Activated CD8-positive, alpha-beta memory T cell treated with anti-CD3 and anti-CD28 coated beads for 4 hours (primary cell): Measurements from ENCODE around the gene ZNF584.

Source experiments
- DNase-seq, 2 donors: peaks; one replicate each; pipeline ENCODE4 v3.0.0-alpha.2; 2020; ENCODE audit warnings: low read depth in 2 of 2

ZNF584 gene

DNA sequence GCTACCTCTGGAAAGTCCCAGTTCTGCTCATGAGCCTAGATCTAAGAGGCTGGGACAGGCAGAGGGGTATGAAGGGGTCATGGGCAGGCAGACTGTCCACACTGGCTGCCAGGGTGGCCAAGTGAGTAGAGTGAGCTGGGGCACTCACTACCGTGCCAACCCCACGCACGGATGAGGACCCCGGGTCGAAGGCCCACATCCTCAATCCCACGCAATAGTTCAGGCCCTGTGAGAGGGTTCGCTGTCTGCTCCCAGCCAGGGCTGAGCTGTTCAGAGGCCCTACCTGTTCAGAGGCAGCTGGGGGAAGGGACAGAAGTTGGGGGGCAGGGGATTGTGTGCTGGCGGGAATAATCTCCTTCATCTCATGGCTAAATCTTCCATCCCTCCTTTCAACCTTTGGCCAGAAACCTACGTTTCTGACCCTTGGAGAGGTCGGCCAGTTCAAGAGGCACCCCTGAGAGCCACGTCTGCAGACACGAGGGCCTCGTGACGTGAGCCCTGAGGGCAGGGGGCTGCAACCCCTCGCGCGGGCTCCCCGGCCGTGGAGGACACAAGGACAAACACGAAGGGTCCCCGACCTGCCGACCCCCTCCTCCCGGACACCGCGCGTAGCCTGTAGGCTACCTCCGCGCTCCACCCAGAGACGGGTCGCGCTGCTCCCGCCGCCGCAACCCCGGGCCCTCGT is 22.4 kb upstream of the ZNF584 start:
- DNase-seq = no peak

DNA sequence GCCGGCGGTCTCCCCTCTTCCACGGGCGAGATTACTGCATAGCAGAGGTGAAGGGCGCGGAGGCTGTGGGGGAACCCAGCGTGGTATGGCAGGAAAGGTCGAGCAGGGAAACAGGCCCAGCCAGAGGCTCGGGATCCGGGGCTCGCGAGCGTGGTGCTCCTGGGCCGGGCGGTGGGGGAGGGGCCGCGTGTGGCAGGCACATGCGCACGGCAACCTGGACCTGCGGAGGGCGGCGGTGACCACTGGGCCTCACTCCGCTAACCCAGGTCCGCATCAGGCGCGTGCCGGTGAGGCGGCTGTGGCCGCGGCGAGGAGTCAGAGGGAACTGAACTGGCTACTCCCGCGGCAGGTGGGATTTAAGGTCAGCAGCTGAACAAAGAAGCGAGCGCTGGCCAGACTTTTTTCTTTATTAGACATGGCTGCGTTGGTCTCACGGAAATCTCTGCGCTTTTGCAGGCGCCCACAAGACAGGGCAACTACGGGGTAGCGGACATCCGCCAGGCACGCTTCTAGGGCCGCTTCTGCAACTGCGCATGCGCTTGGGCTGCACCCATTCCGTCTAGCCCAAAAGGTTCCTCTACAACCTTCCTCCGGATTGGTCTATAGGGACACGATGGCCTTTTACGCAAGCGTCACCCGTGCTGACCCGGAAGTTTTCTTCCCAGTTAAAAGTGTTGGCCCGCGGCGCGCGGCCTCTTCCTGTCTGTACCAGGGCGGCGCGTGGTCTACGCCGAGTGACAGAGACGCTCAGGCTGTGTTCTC is 21.7 kb upstream of the ZNF584 start, which contains the start of gene RPS5:
Gene RPS5 (plus strand): TSS at position 694 of the 762 bp plus-strand sequence. CDS start 869 bp downstream, outside the sequence.
- DNase-seq = peak; percentile 92 to 95

GRCh38 chr19:58387338-58388174 is 20.9 kb upstream of the ZNF584 start:
- DNase-seq = no peak

GRCh38 chr19:58388175-58388526 is 20.3 kb upstream of the ZNF584 start:
- no peak for DNase-seq

DNA sequence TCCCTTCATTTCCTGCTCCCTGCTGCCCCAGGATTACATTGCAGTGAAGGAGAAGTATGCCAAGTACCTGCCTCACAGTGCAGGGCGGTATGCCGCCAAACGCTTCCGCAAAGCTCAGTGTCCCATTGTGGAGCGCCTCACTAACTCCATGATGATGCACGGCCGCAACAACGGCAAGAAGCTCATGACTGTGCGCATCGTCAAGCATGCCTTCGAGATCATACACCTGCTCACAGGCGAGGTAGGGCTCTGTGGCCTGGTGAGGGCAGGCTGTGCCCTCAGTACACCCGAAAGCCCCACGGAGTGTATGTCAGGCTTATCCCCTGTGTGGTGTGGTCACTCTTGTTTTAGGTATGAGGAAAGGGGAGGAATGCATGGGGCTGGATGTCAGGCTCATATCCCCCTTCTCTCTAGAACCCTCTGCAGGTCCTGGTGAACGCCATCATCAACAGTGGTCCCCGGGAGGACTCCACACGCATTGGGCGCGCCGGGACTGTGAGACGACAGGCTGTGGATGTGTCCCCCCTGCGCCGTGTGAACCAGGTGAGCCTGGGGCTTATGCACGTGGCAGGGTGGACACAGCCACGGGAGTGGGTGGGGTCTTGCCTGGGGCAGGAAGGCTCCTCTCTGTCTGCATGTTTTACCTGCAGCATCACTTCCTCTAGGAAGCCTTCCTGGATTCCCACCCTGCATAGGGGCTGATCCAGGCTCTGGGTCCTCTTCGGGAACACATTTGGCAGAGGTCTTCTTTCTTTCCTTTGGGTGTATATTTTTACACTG is 15.3 kb upstream of the ZNF584 start:
- DNase-seq = no peak

DNA sequence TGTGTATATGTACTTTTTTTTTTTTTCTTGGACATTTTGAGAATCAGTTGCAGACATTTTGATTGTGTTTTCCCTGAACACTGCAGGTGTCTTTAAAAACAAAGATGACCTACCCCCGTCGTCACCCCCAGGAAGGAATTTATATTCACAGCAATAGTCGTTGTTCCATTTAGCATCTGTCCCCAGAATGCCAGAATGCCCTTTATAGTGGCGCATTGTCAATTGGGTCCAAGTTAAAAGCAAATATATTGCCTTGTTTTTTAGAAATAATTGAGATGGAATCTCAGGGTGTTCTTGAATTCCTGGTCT is 14.8 kb upstream of the ZNF584 start:
- DNase-seq = no peak

- no peak for DNase-seq
Measured at GRCh38 chr19:58394821-58395219, 13.6 kb upstream of the ZNF584 start.

DNA sequence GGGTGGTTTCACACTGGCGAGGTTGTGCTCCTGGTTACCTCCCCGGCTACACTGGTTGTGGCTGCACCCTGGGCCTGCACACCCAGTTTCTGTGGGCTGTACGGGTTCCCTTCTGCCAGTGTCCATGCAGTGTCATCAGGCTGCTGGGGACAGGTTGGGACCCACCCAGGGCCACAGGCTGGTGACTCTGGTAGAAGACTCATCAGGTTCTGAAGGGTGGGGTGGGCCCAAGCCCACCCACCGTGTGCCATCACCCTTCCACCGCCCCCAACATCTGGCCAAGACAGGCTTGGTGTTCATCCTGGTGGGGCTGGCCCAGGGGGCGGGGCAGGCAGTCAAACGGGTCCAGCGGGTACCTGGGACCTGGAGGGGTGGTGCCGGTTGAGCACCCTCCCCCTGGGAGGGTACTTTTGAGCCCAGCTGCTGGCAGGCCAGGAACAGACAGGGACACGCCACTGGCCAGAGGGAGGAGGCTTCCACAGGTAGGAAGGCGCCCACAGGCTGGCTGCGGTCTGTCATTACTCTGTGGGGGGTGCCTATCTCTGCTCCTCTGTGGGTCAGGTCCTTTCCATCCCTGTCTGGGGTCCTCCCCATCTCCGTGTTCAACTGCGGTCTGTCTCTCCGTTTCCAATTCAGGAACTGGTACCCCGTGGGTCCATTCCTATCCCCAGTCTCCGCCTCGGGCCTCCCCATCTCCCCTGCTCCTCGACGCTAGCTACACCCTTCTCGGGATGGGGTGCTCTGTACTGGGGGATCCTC is 13.1 kb upstream of the ZNF584 start, which contains the start of gene RNF225:
Gene RNF225 (plus strand): TSS at position 437 of the 759 bp plus-strand sequence. CDS start 434 bp downstream, outside the sequence.
- no peak for DNase-seq

GRCh38 chr19:58395979-58396627 is 12.3 kb upstream of the ZNF584 start:
- DNase-seq = no peak

DNA sequence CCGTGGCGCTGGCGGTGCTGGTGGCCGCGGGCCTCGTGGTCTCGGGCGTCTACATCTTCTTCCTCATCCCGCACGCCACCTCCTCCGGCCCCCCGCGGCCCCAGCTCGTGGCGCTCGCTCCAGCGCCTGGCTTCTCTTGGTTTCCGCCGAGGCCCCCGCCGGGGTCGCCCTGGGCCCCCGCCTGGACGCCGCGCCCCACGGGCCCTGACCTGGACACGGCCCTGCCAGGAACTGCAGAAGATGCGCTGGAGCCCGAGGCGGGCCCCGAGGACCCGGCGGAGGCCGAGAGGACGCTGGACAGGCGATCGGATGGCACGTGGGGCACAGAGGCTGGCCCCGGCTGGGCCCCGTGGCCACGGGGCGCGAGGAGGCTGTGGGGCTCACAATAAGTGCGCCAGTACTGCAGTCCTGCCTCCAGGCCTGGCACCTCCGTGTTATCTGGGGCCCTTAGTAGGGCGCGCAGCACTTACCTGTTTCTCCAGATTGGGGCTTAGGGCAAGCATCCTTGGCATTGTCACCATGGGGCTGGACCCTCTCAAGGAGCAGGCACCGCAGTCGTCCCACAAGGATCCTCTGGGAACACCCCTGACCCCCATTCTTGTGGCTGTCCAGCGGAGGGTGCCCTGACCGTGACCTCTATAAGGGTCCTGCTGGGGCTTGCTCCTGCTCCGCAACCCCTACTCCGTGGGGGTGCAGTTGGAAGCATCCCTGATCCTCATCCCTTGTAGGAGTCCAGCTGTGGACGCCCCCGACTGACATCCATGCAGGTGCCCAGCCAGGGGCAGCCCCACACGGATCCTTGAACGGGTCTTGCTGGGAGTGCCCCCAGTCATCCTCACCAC is 11.5 kb upstream of the ZNF584 start:
- DNase-seq = no peak

DNA sequence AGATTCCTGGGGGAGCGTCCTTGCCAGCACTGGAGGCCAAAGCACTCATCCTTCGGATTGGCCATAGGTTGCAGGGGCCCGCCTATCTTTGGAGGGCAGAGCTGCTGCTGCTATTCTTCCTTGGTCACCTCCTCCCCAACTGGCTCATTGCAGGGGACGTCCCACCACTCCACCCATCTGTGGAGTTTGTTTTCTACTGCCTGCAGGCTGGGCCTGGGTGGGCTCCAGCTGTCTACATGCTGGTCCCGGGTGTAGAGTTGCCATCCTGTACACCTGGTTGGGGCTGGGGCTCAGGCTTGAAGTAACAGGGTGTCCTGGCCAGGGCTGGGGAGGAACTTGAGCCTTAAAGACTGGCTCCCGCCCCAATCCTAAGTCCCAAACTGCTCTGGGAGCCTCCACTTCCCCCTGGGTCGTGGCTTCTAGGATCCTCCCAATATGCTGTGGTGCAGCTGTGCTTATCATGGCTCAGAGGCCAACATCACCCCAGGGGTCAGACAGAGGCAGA is 10.9 kb upstream of the ZNF584 start:
- DNase-seq = no peak

DNA sequence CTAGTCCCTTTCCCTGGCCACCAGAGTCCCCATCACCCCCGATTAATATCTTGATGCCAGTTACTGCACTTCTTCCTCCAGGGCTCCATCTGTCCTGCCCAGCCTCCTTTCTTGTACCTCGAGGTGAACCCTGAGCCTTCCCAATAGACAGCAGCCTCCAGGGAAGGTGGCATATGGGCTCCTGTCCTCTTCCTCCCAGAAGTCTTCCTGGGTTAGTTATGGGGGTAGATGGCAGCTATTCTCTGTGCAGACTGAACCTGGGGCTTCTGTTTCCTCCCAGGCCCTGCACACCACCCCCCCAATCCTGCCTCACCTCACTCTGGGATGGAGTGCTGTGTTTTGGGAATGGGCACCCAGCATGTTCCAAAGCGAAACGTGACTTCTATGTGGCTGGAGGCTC is 10.4 kb upstream of the ZNF584 start:
- no peak for DNase-seq

DNA sequence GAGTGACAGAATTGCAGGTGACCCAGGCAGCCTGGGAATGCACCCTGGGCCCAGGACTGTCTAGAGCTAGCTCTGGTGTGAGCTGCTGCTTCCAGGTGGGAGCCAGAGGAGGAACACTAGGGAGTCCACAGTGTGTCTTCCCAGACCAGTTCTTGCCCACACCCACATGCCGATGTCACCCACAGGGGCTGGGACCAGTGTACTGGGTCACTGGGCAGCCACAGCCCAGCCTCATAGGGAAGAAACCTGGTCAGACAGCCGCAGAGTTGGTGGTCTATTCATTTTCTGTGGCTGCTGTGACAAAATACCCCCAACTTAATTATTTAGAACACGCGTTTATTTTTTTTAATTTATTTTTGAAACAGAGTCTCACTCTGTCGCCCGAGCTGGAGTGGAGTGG is 9.9 kb upstream of the ZNF584 start:
- DNase-seq = no peak

DNA sequence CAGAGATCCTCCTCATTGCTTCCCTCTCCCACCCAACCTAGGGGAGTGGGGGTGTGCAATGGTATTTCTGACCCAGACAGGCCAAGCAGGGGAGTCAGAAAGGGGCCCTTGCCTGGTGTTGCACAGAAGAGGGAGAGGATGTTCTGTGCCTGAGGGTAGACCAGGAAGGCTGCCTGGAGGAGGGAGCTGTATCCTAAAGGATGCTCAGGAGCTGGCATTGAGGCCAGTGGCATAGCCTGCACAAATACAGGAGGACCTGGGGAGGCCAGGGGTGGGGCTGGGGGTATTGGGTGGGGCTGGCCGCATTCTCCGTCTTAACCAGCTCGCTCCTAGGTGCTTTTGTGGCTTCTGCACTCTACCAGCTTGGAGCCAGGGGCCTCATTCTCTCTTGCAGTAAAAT is 8.5 kb upstream of the ZNF584 start:
- DNase-seq = no peak

DNA sequence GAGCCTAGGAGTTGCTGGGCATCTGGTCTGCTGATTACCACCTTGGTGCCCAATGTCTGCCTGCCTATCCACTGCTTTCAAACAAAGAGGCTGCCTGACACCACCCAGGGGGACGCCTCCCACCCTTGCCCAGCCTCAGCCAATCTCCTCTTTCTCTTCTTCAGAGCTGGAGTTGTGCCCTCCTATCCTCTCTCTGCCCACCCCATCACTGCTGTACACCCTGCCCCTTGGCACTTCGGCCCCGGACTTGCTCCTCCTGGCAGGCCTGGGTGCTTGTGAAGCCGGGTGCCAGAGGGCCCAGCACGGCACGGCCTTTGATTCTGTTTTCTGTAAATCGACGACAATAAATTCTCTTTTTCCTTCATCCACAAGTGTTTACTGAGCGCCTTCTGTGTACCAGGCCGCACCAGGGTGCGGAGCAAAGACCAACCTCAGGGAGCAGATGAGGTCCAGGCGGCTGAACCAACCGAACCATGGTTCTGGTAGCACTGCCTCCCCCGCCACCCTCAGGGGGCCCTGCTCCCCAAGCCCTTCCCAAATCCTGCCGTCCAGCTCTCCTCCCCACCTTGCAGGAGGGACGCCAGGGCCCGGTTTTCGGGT is 8.0 kb upstream of the ZNF584 start:
- no peak for DNase-seq

GRCh38 chr19:58400916-58401839 is 7.3 kb upstream of the ZNF584 start:
- DNase-seq = peak; percentile 98

DNA sequence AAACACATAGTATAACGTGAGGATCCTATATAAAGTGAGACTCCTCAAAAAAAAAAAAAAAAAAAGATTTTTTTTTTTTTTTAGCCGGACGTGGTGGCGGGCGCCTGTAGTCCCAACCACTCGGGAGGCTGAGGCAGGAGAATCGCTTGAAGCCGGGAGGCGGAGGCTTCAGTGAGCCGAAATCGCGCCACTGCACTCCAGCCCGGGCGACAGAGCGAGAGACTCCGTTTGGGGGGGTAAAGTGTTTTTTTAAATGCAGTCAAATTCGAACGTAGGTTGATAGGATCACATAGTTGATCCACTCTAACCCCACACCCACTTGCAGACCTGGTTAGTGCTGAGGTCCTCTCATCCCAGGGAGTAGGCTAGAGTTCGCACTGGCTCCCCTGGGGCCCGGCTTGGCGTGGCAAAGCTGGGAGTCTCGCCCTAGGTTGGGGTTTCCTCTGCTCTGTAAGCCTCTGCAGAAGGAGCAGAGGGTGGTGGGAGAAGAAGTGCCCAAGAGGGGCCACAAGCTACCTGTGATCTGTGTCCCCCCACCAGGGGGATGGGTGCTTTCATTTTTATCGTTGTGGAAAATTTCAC is 6.5 kb upstream of the ZNF584 start:
- no peak for DNase-seq
